HL-60 (cell line): ENCODE data around the gene ADAMTS20.

Experiments
- POLR2AphosphoS5 ChIP-seq: IDR thresholded peaks from 2 replicates; pipeline ENCODE4 v1.6.1; 2012; ENCODE audit warnings: low read depth
- SPI1 ChIP-seq: IDR thresholded peaks from 2 replicates; pipeline ENCODE4 v1.6.1; 2012; ENCODE audit warnings: low read depth, mild to moderate bottlenecking, borderline replicate concordance
- TF ChIP-seq, protein P1 (sequence below): IDR thresholded peaks from one replicate; pipeline ENCODE4 v1.5.1; 2011; ENCODE audit warnings: low read length, control low read depth, inconsistent platforms; ENCODE audit not compliant: insufficient read depth

DNA sequence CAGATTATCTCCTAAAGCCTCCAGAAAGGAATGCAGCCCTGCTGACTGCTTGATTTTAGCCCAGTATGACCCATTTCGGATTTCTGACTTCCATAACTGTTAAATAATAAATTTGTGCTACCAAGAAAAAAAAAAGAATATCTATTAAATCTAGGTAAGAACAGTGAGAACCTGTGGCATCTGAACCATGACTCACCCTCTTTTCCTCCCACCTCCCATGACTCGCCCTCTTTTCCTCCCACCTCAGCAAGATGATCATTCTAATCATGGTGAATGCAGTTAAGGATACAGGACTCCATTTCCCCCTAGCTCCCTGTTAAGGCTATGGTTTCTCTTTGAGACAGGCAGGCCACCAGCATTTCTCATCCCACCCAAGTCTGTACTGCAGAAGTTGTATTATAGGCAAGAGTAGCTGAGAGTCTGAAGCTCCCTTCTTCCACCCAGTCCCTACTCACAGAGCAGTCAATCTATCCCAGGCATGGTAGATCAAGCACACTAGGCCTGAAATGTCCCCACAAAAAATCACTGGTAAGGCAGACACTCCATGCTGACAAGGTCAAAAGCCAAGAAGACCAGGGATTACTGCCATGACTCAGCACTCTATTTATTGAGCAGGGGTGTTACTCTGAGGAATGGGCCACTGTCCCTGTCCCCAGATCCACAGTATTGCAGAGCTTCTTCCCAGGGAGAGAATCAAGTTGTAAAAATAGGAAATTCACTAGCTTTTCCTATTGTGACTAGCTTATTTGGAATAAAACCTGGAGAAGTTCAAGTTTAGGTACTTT is 188.9 kb downstream of the ADAMTS20 start:
- TF ChIP-seq, protein P1, sequence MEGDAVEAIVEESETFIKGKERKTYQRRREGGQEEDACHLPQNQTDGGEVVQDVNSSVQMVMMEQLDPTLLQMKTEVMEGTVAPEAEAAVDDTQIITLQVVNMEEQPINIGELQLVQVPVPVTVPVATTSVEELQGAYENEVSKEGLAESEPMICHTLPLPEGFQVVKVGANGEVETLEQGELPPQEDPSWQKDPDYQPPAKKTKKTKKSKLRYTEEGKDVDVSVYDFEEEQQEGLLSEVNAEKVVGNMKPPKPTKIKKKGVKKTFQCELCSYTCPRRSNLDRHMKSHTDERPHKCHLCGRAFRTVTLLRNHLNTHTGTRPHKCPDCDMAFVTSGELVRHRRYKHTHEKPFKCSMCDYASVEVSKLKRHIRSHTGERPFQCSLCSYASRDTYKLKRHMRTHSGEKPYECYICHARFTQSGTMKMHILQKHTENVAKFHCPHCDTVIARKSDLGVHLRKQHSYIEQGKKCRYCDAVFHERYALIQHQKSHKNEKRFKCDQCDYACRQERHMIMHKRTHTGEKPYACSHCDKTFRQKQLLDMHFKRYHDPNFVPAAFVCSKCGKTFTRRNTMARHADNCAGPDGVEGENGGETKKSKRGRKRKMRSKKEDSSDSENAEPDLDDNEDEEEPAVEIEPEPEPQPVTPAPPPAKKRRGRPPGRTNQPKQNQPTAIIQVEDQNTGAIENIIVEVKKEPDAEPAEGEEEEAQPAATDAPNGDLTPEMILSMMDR: no peak
- TF ChIP-seq POLR2AphosphoS5 (no peak), SPI1 (no peak)
